PFSK-1 (cell line): Measurements from ENCODE around the gene CDC42BPB.

Experiments used
- FOXP2 ChIP-seq: optimal IDR thresholded peaks from 2 replicates; pipeline ENCODE3; 2011; ENCODE audit warnings: borderline replicate concordance, control low read depth, inconsistent platforms; ENCODE audit not compliant: insufficient read depth; ENCODE audit errors: extremely low read length, extremely low read depth
- POLR2AphosphoS5 ChIP-seq: IDR thresholded peaks from 2 replicates; pipeline ENCODE4 v1.6.1; 2012; ENCODE audit warnings: low read depth, mild to moderate bottlenecking, control low read depth, low read length, moderate library complexity
- REST ChIP-seq, 2 experiments: IDR thresholded peaks; 2 replicates each; pipeline versions ENCODE4 v1.6.1 to v1.8.0; 2011 to 2012; ENCODE audit warnings: low read depth in 2 of 2, low read length in 2 of 2, control low read depth in 1 of 2, inconsistent platforms in 1 of 2, mild to moderate bottlenecking in 1 of 2, moderate library complexity in 1 of 2; ENCODE audit not compliant: insufficient read depth in 1 of 2
- SIN3A ChIP-seq: IDR thresholded peaks from 2 replicates; pipeline ENCODE4 v1.6.1; 2012; ENCODE audit warnings: mild to moderate bottlenecking, low read length, moderate library complexity, borderline replicate concordance; ENCODE audit not compliant: insufficient read depth
- TAF1 ChIP-seq: IDR thresholded peaks from 2 replicates; pipeline ENCODE4 v1.6.1; 2012; ENCODE audit warnings: low read length, control low read depth, borderline replicate concordance; ENCODE audit not compliant: insufficient read depth

The CDC42BPB gene

GRCh38 chr14:102914474-102915291 lies 142.7 kb downstream of the CDC42BPB start:
- TF ChIP-seq TAF1 (no peak), REST (IDR thresholded peaks at IDR 0.05; ENCODE audit: insufficient read depth in 1 of 2, low read depth in 2 of 2, low read length in 2 of 2) (no peak), FOXP2 (no peak), SIN3A (no peak), POLR2AphosphoS5 (no peak)

- TF ChIP-seq POLR2AphosphoS5 = no peak
- no peak for TF ChIP-seq REST (IDR thresholded peaks at IDR 0.05; ENCODE audit: insufficient read depth in 1 of 2, low read depth in 2 of 2, low read length in 2 of 2)
Observed at GRCh38 chr14:102913341-102914211, 143.8 kb downstream of the CDC42BPB start.

- TF ChIP-seq REST (IDR thresholded peaks at IDR 0.05; ENCODE audit: insufficient read depth in 1 of 2, low read depth in 2 of 2, low read length in 2 of 2) = no peak
- no peak for TF ChIP-seq POLR2AphosphoS5
- no peak for TF ChIP-seq SIN3A
- TF ChIP-seq FOXP2 = no peak
Observed at GRCh38 chr14:102911991-102912761, 145.2 kb downstream of the CDC42BPB start.

- TF ChIP-seq SIN3A (no peak), FOXP2 (no peak), POLR2AphosphoS5 (no peak), TAF1 (no peak), REST (IDR thresholded peaks at IDR 0.05; ENCODE audit: insufficient read depth in 1 of 2, low read depth in 2 of 2, low read length in 2 of 2) (no peak)
Observed at GRCh38 chr14:102911541-102911951, 145.8 kb downstream of the CDC42BPB start.
